Measurements from ENCODE around the gene ZNF574.
A peak's percentile ranks its signal among the peaks of the same experiment; 100 is the strongest.
"Not testable (repeated sequence)": the region's sequence is repeated elsewhere in the genome, so short reads cannot be mapped to it uniquely, and the experiment has no call there.

ZNF574 gene

GRCh38 chr19:42100241-42100640 lies 24.3 kb downstream of the ZNF574 start:
- not testable (repeated sequence) for DNase-seq (ENCODE audit: low read depth, low spot score)

- DNase-seq (ENCODE audit: low read depth, low spot score): no peak
Observed at GRCh38 chr19:42102877-42103276, 26.9 kb downstream of the ZNF574 start.

- DNase-seq (ENCODE audit: low read depth, low spot score): no peak
Observed at GRCh38 chr19:42105368-42105767, 29.4 kb downstream of the ZNF574 start.

- DNase-seq (ENCODE audit: low read depth, low spot score): peak; percentile 83
Observed at GRCh38 chr19:42108527-42109389, 32.8 kb downstream of the ZNF574 start.

- DNase-seq (ENCODE audit: low read depth, low spot score): no peak
Observed at GRCh38 chr19:42109896-42110295, 33.9 kb downstream of the ZNF574 start.

GRCh38 chr19:42110658-42111057 lies 34.7 kb downstream of the ZNF574 start:
- no peak for DNase-seq (ENCODE audit: low read depth, low spot score)

- no peak for DNase-seq (ENCODE audit: low read depth, low spot score)
Observed at GRCh38 chr19:42111384-42111783, 35.4 kb downstream of the ZNF574 start.

GRCh38 chr19:42111811-42112210 lies 35.8 kb downstream of the ZNF574 start:
- no peak for DNase-seq (ENCODE audit: low read depth, low spot score)

- DNase-seq (ENCODE audit: low read depth, low spot score): no peak
Observed at GRCh38 chr19:42113641-42114348, 37.8 kb downstream of the ZNF574 start.

GRCh38 chr19:42114412-42114811 lies 38.4 kb downstream of the ZNF574 start:
- DNase-seq (ENCODE audit: low read depth, low spot score): no peak

GRCh38 chr19:42115219-42115618 lies 39.3 kb downstream of the ZNF574 start:
- DNase-seq (ENCODE audit: low read depth, low spot score): no peak

GRCh38 chr19:42115705-42116104 lies 39.7 kb downstream of the ZNF574 start:
- DNase-seq (ENCODE audit: low read depth, low spot score): no peak

GRCh38 chr19:42116308-42117075 lies 40.5 kb downstream of the ZNF574 start:
- DNase-seq (ENCODE audit: low read depth, low spot score): no peak

GRCh38 chr19:42117076-42117475 lies 41.1 kb downstream of the ZNF574 start:
- no peak for DNase-seq (ENCODE audit: low read depth, low spot score)

GRCh38 chr19:42120276-42120980 lies 44.5 kb downstream of the ZNF574 start:
- no peak for DNase-seq (ENCODE audit: low read depth, low spot score)

- no peak for DNase-seq (ENCODE audit: low read depth, low spot score)
Observed at GRCh38 chr19:42121036-42121621, 45.2 kb downstream of the ZNF574 start.

GRCh38 chr19:42121656-42122069 lies 45.7 kb downstream of the ZNF574 start:
- peak; percentile 52 for DNase-seq (ENCODE audit: low read depth, low spot score)

GRCh38 chr19:42122691-42123607 lies 47.0 kb downstream of the ZNF574 start:
- DNase-seq (ENCODE audit: low read depth, low spot score): peak; percentile 49

- DNase-seq (ENCODE audit: low read depth, low spot score): no peak
Observed at GRCh38 chr19:42123765-42124164, 47.8 kb downstream of the ZNF574 start.

- no peak for DNase-seq (ENCODE audit: low read depth, low spot score)
Observed at GRCh38 chr19:42124386-42124901, 48.5 kb downstream of the ZNF574 start.

Measured in activated naive CD8-positive, alpha-beta T cell treated with anti-CD3 and anti-CD28 coated beads, Interleukin-2, amount 50 U/mL, for 16 hours (primary cell).